HepG2 (cell line): ENCODE data around the gene PIGN. TPM values are rescaled to one million over a fixed set of nuclear protein-coding genes. Genes with fewer than 3 reads are reported as not detected.

Experiments used
- ATAD3A ChIP-seq: sonication (generic); formaldehyde crosslinking; IDR thresholded peaks from 2 replicates; pipeline ENCODE4 v1.4.0; 2020; ENCODE audit warnings: missing genetic modification reagents
- ATF7 ChIP-seq, 2 experiments: fragments of 450-650 bp in 1 of 2; sonication (generic) in 1 of 2; formaldehyde crosslinking in 1 of 2; IDR thresholded peaks; 2 replicates each; pipeline versions ENCODE4 v1.4.0 to v1.6.1; 2016 to 2020; ENCODE audit warnings: antibody characterized with exemption in 1 of 2, mild to moderate bottlenecking in 1 of 2, missing genetic modification reagents in 1 of 2
- BHLHE40 ChIP-seq: IDR thresholded peaks from 2 replicates; pipeline ENCODE4 v1.6.1; 2011; ENCODE audit warnings: low read length, improper control_type of control experiment
- CBX2 ChIP-seq, 2 experiments: fragments of 200-600 bp in 1 of 2; sonication (generic); formaldehyde crosslinking in 1 of 2; IDR thresholded peaks; 2 replicates each; pipeline versions ENCODE4 v1.7.0 to v1.8.1; 2018 to 2022; ENCODE audit warnings: low read depth in 2 of 2, low read length in 1 of 2, mild to moderate bottlenecking in 1 of 2, missing genetic modification reagents in 1 of 2
- FOSL2 ChIP-seq: sonication (generic); formaldehyde crosslinking; IDR thresholded peaks from 2 replicates; pipeline ENCODE4 v1.4.0; 2020; ENCODE audit warnings: missing genetic modification reagents
- GMEB2 ChIP-seq: IDR thresholded peaks from 2 replicates; pipeline ENCODE4 v1.6.1; 2016; ENCODE audit warnings: missing biosample characterization, missing genetic modification reagents, low read depth
- HINFP ChIP-seq: sonication (generic); formaldehyde crosslinking; IDR thresholded peaks from 2 replicates; pipeline ENCODE4 v1.4.0; 2020; ENCODE audit warnings: low read depth, mild to moderate bottlenecking, missing genetic modification reagents
- KMT2B ChIP-seq: IDR thresholded peaks from 2 replicates; pipeline ENCODE4 v1.6.1; 2016; ENCODE audit warnings: missing genetic modification reagents, missing compliant biosample characterization
- MZF1 ChIP-seq: sonication (generic); formaldehyde crosslinking; IDR thresholded peaks from 2 replicates; pipeline ENCODE4 v1.8.1; 2023; ENCODE audit warnings: mild to moderate bottlenecking, missing genetic modification reagents, borderline replicate concordance
- PBX3 ChIP-seq: sonication (generic); formaldehyde crosslinking; IDR thresholded peaks from 2 replicates; pipeline ENCODE4 v1.8.1; 2023; ENCODE audit warnings: missing genetic modification reagents, inconsistent platforms, borderline replicate concordance
- PCBP1 ChIP-seq: fragments of 200-400 bp; formaldehyde crosslinking; IDR thresholded peaks from 2 replicates; pipeline ENCODE4 v1.6.1; 2017; ENCODE audit warnings: mild to moderate bottlenecking, low read depth, low read length, borderline replicate concordance
- RCOR2 ChIP-seq: IDR thresholded peaks from 2 replicates; pipeline ENCODE4 v1.6.1; 2016; ENCODE audit warnings: missing biosample characterization, missing genetic modification reagents
- SMARCC2 ChIP-seq: fragments of 450-650 bp; IDR thresholded peaks from 2 replicates; pipeline ENCODE4 v1.6.1; 2017; ENCODE audit warnings: antibody characterized with exemption, mild to moderate bottlenecking
- SMARCE1 ChIP-seq: fragments of 450-650 bp; IDR thresholded peaks from 2 replicates; pipeline ENCODE4 v1.6.1; 2017; ENCODE audit warnings: borderline replicate concordance
- STAT5B ChIP-seq: sonication (generic); formaldehyde crosslinking; IDR thresholded peaks from 2 replicates; pipeline ENCODE4 v1.4.0; 2020; ENCODE audit warnings: missing genetic modification reagents
- ZBTB20 ChIP-seq: sonication (generic); formaldehyde crosslinking; IDR thresholded peaks from 2 replicates; pipeline ENCODE4 v1.8.1; 2023; ENCODE audit warnings: missing genetic modification reagents, low read depth, mild to moderate bottlenecking, borderline replicate concordance
- ZBTB44 ChIP-seq: sonication (generic); formaldehyde crosslinking; IDR thresholded peaks from 2 replicates; pipeline ENCODE4 v1.4.0; 2020; ENCODE audit warnings: missing genetic modification reagents
- ZFP36L2 ChIP-seq: sonication (generic); formaldehyde crosslinking; IDR thresholded peaks from 2 replicates; pipeline ENCODE4 v1.4.0; 2020; ENCODE audit warnings: missing genetic modification reagents
- ZNF343 ChIP-seq: sonication (generic); formaldehyde crosslinking; IDR thresholded peaks from 2 replicates; pipeline ENCODE4 v1.4.0; 2020; ENCODE audit warnings: mild to moderate bottlenecking, missing genetic modification reagents
- ZNF576 ChIP-seq: sonication (generic); formaldehyde crosslinking; IDR thresholded peaks from 2 replicates; pipeline ENCODE4 v1.4.0; 2020; ENCODE audit warnings: mild to moderate bottlenecking, missing genetic modification reagents
- ZNF644 ChIP-seq: IDR thresholded peaks from 2 replicates; pipeline ENCODE4 v1.6.1; 2016; ENCODE audit warnings: low read depth
- ZNF761 ChIP-seq: sonication (generic); formaldehyde crosslinking; conservative IDR thresholded peaks from 2 replicates; pipeline ENCODE4 v1.4.0; 2020; ENCODE audit warnings: mild to moderate bottlenecking, missing genetic modification reagents
- ZNF816 ChIP-seq: sonication (generic); formaldehyde crosslinking; IDR thresholded peaks from 2 replicates; pipeline ENCODE4 v1.8.0; 2022; ENCODE audit warnings: missing genetic modification reagents, mild to moderate bottlenecking, borderline replicate concordance
- ZSCAN20 ChIP-seq: sonication (generic); formaldehyde crosslinking; IDR thresholded peaks from 2 replicates; pipeline ENCODE4 v1.4.0; 2020; ENCODE audit warnings: missing genetic modification reagents, mild to moderate bottlenecking, borderline replicate concordance
- polyA plus RNA-seq, 8 experiments: library from polyadenylated mRNA; depleted of rRNA in 3 of 8; stranded (reverse) in 7 of 8; unstranded in 1 of 8; fragments of >200 nt; fragmentation: Illumina TruSeq in 4 of 8; extraction: Trizol in 4 of 8; gene quantifications; 2 replicates each; pipeline versions ENCODE4 v1.2.1 to v1.2.3, GENCODE V29; 2011 to 2016; ENCODE audit warnings: low read depth in 4 of 8, missing spikeins in 1 of 8, mixed read lengths in 1 of 8; ENCODE audit not compliant: insufficient read depth in 1 of 8
- total RNA-seq, 5 experiments: library from RNA; depleted of rRNA; stranded (reverse); fragments of >200 nt; fragmentation: Illumina TruSeq; extraction: Trizol; gene quantifications; 2 replicates each; pipeline ENCODE4 v1.2.3, GENCODE V29; 2016; ENCODE audit warnings: low read depth in 1 of 5

PIGN gene
- total and polyA plus RNA-seq, 2 of the 13 experiments (the other 11 are each of a cell fraction or from before 2014, with no cell fraction given), result 15.5 to 33.6 TPM

- TF ChIP-seq GMEB2 (CRISPR knock-in tag) (no peak), RCOR2 (CRISPR knock-in tag) (no peak), ZNF343 (peak; percentile 73; the same call in 1 of the 2 replicates), PBX3 (no peak), SMARCC2 (no peak), ZBTB44 (CRISPR knock-in tag) (no peak), ATF7 (IDR thresholded peaks at IDR 0.05) (no peak), ATF7 (CRISPR knock-in tag; IDR thresholded peaks at IDR 0.05) (no peak), KMT2B (peak; percentile 82), MZF1 (CRISPR knock-in tag) (no peak), CBX2 (IDR thresholded peaks at IDR 0.05; ENCODE audit: low read depth, low read length) (peak; percentile 41; the same call in 1 of the 2 replicates), CBX2 (CRISPR knock-in tag; IDR thresholded peaks at IDR 0.05; ENCODE audit: low read depth) (no peak), HINFP (CRISPR knock-in tag) (peak; percentile 92; the same call in 1 of the 2 replicates), ZNF816 (peak; percentile 75; the same call in 1 of the 2 replicates), ZFP36L2 (CRISPR knock-in tag) (no peak), FOSL2 (CRISPR knock-in tag) (peak; percentile 14; the same call in 1 of the 2 replicates), ZBTB20 (CRISPR knock-in tag) (no peak), ZNF576 (CRISPR knock-in tag) (no peak), ZNF644 (CRISPR knock-in tag) (no peak), BHLHE40 (no peak), ZSCAN20 (no peak), PCBP1 (no peak), ZNF761 (CRISPR knock-in tag) (no peak; the same call in 1 of the 2 replicates), STAT5B (CRISPR knock-in tag) (peak; percentile 8; the same call in 1 of the 2 replicates), ATAD3A (no peak), SMARCE1 (no peak)
These were observed at the start of gene PIGN, which contains the start of gene RELCH (continued) for GRCh38 chr18:62186774-62187542.
